ENCODE measurements around the gene SLIT2. TPM values are rescaled to one million over a fixed set of nuclear protein-coding genes. Genes with fewer than 3 reads are reported as not detected.

SLIT2 gene
- total RNA-seq, 1 experiment from 2014 or later = 10.2 TPM

GRCh38 chr4:20253283-20253734 lies 1.6 kb downstream of the SLIT2 start:
- no peak for DNase-seq (ENCODE audit: unreplicated experiment)
- H3K27ac Mint-ChIP-seq (ENCODE audit: low read depth, unreplicated experiment) = peak overlapping the region; percentile 63
- H3K4me1 Mint-ChIP-seq (ENCODE audit: insufficient read depth, unreplicated experiment) = peaks cover 29% of the 10 kb centered on the region
- H3K27me3 Mint-ChIP-seq (ENCODE audit: insufficient read depth, unreplicated experiment) = no peaks in the 10 kb centered on the region
- CTCF ChIA-PET = interaction anchor here (0.6 to 1.5 kb wide), 3 partner anchors 186 to 945 kb away, joined by 3 read pairs; no protein-coding TSS in a partner anchor
- peaks cover 6% of the 10 kb centered on the region for H3K36me3 Mint-ChIP-seq (ENCODE audit: insufficient read depth, unreplicated experiment)
- peak overlapping the region; percentile 91 for H3K4me3 Mint-ChIP-seq (ENCODE audit: unreplicated experiment)
- no peak for TF ChIP-seq CTCF (IDR thresholded peaks at IDR 0.05; ENCODE audit: unreplicated experiment)
- H3K9me3 Mint-ChIP-seq (ENCODE audit: unreplicated experiment) = no peaks in the 10 kb centered on the region
- no TSS peak for BruUV-seq (replicated peaks)
- POLR2A ChIA-PET = interaction anchor here (0.7 to 1.8 kb wide), 2 partner anchors 12 to 434 kb away, joined by 3 to 12 read pairs; no protein-coding TSS in a partner anchor
- intact Hi-C loops (cut with micrococcal nuclease) = loop anchor here (10.0 kb wide), 1 partner anchor 431 kb away; no protein-coding TSS in a partner anchor

- no peaks in the 10 kb centered on the region for H3K9me3 Mint-ChIP-seq (ENCODE audit: unreplicated experiment)
- H3K27me3 Mint-ChIP-seq (ENCODE audit: insufficient read depth, unreplicated experiment) = no peaks in the 10 kb centered on the region
- TF ChIP-seq CTCF (IDR thresholded peaks at IDR 0.05; ENCODE audit: unreplicated experiment) = no peak
- intact Hi-C loops (cut with micrococcal nuclease) = loop anchor here (10.0 kb wide), 1 partner anchor 431 kb away; no protein-coding TSS in a partner anchor
- no peak for DNase-seq (ENCODE audit: unreplicated experiment)
- no peak overlapping the region for H3K27ac Mint-ChIP-seq (ENCODE audit: low read depth, unreplicated experiment)
- BruUV-seq (replicated peaks) = no TSS peak
- CTCF ChIA-PET = interaction anchor here (0.6 to 1.5 kb wide), 3 partner anchors 185 to 946 kb away, joined by 3 read pairs; no protein-coding TSS in a partner anchor
- peaks cover 6% of the 10 kb centered on the region for H3K36me3 Mint-ChIP-seq (ENCODE audit: insufficient read depth, unreplicated experiment)
- H3K4me3 Mint-ChIP-seq (ENCODE audit: unreplicated experiment) = peak overlapping the region; percentile 91
- POLR2A ChIA-PET = no interaction called here
- H3K4me1 Mint-ChIP-seq (ENCODE audit: insufficient read depth, unreplicated experiment) = peaks cover 29% of the 10 kb centered on the region
Observed at GRCh38 chr4:20253735-20254409, 2.2 kb downstream of the SLIT2 start.

DNA sequence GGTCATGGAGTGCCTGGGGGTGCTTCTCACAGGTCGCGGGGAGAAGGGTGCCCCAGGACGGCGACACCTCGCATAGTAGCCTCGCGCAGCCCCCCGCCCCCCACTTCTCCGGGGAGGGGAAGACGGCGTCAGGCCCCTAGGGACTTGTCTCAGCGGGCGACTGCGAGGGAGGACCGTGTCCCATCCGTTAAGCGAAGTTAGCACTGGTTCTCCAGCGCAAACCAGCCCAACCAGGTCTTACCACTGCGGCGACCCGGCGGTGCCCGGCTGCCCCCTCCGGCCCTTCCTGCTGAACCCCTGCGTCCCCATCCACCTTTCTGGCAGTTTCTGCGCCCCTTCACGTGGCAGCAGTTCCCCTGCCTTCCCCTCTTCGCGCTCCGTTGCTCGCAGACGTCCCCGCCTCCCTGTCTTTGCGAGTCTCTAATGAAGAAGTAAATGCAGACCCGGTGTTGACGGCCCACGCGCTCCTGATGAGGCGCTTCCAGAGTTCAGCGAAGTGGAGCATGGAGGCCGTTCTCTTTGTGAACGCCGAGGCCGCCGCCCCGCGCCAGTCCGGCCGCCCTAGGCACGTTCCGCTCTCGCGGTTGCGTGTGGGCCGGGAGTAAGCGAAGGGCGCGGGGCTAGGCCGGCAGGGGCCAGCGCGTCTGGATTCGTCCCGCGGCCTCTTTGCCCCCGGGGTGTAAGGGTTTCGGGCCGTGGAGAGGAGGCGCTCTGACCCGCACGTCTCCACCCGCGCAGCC lies 3.0 kb downstream of the SLIT2 start:
- intact Hi-C loops (cut with micrococcal nuclease) = loop anchor here (10.0 kb wide), 1 partner anchor 430 kb away; no protein-coding TSS in a partner anchor
- Mint-ChIP-seq H3K27ac (ENCODE audit: low read depth, unreplicated experiment) (no peak overlapping the region), H3K9me3 (ENCODE audit: unreplicated experiment) (no peaks in the 10 kb centered on the region)

More for the DNA sequence above, 3.0 kb downstream of the SLIT2 start:
- H3K36me3 Mint-ChIP-seq (ENCODE audit: insufficient read depth, unreplicated experiment) = peaks cover 6% of the 10 kb centered on the region
- POLR2A ChIA-PET = no interaction called here
- TF ChIP-seq CTCF (IDR thresholded peaks at IDR 0.05; ENCODE audit: unreplicated experiment) = no peak
- peaks cover 29% of the 10 kb centered on the region for H3K4me1 Mint-ChIP-seq (ENCODE audit: insufficient read depth, unreplicated experiment)
- no peaks in the 10 kb centered on the region for H3K27me3 Mint-ChIP-seq (ENCODE audit: insufficient read depth, unreplicated experiment)
- BruUV-seq (replicated peaks) = no TSS peak
- CTCF ChIA-PET = no interaction called here
- no peak for DNase-seq (ENCODE audit: unreplicated experiment)
- peak overlapping the region; percentile 64 for H3K4me3 Mint-ChIP-seq (ENCODE audit: unreplicated experiment)

Measured in MCF 10A (cell line).